GM12892 (cell line): ENCODE data around the gene IFT122.

Experiments used
- POLR2A ChIP-seq: IDR thresholded peaks from 2 replicates; pipeline ENCODE4 v1.6.1; 2011; ENCODE audit warnings: low read depth, low read length, control low read depth
- POLR2AphosphoS5 ChIP-seq: IDR thresholded peaks from 2 replicates; pipeline ENCODE4 v1.6.1; 2011; ENCODE audit warnings: low read depth, low read length, control low read depth

GRCh38 chr3:129542747-129543146, 102.7 kb downstream of the IFT122 start:
- TF ChIP-seq POLR2A (no peak), POLR2AphosphoS5 (no peak)
